ENCODE results near the gene GPC6. TPM values are rescaled to one million over a fixed set of nuclear protein-coding genes. Genes with fewer than 3 reads are reported as not detected.

Gene GPC6
- total RNA-seq, 6 donors from 2014 or later = 1.3 to 7.3 (median 3.4) TPM

DNA sequence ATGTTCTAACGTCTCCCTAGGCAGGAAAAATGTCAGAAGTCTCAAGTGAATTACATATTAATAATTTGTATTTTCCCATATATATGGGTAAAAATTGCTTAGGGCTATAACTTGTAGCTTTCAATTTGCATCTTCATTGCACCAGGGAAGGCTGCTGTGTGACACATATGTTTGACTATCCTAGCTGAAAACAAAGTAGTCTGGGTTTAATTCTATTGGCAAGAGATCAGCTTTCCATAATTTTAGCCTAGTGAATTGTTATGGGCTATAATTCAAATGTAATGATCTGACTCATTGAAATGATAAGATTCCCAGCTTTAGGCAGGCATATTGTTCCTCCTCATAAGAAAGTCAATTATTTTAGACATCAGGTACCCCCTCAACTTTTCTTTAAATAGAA lies 699.8 kb downstream of the GPC6 start:
- Histone ChIP-seq H3K27me3 (no peaks in the 10 kb centered on the region), H3K4me3 (no peak overlapping the region), H3K27ac (no peak overlapping the region), H3K4me1 (no peaks in the 10 kb centered on the region), H3K36me3 (no peaks in the 10 kb centered on the region), H3K9me3 (no peaks in the 10 kb centered on the region)
- 71 to 79% methylated on average over 1 of the region's 1 CpG for WGBS, 2 donors
- TF ChIP-seq POLR2AphosphoS5 (IDR thresholded peaks at IDR 0.05) = no peak
- TF ChIP-seq CTCF (IDR thresholded peaks at IDR 0.05) = no peak
- TF ChIP-seq POLR2A (IDR thresholded peaks at IDR 0.05) = no peak
- no peak for TF ChIP-seq EP300 (IDR thresholded peaks at IDR 0.05)
- DNase-seq = no peak
- ATAC-seq (ENCODE audit: low FRiP score in 2 of 2) = no peak

- H3K4me3 ChIP-seq = no peak overlapping the region
- ATAC-seq (ENCODE audit: low FRiP score in 2 of 2) (no peak), DNase-seq (no peak)
- H3K27ac ChIP-seq = no peak overlapping the region
- no peaks in the 10 kb centered on the region for H3K27me3 ChIP-seq
- WGBS, 2 donors = 59 to 69% methylated on average over 1 of the region's 1 CpG
- H3K36me3 ChIP-seq = no peaks in the 10 kb centered on the region
- no peaks in the 10 kb centered on the region for H3K4me1 ChIP-seq
- TF ChIP-seq CTCF (IDR thresholded peaks at IDR 0.05) = no peak
- no peak for TF ChIP-seq POLR2AphosphoS5 (IDR thresholded peaks at IDR 0.05)
- no peak for TF ChIP-seq EP300 (IDR thresholded peaks at IDR 0.05)
- TF ChIP-seq POLR2A (IDR thresholded peaks at IDR 0.05) = no peak
- no peaks in the 10 kb centered on the region for H3K9me3 ChIP-seq
These were observed 700.8 kb downstream of the GPC6 start for GRCh38 chr13:93927431-93927830.

GRCh38 chr13:93932901-93933300 lies 706.3 kb downstream of the GPC6 start:
- Histone ChIP-seq H3K4me3 (no peak overlapping the region), H3K4me1 (no peaks in the 10 kb centered on the region), H3K27ac (no peak overlapping the region), H3K27me3 (no peaks in the 10 kb centered on the region), H3K9me3 (no peaks in the 10 kb centered on the region), H3K36me3 (no peaks in the 10 kb centered on the region)
- TF ChIP-seq EP300 (IDR thresholded peaks at IDR 0.05) (no peak), CTCF (IDR thresholded peaks at IDR 0.05) (no peak), POLR2A (IDR thresholded peaks at IDR 0.05) (no peak), POLR2AphosphoS5 (IDR thresholded peaks at IDR 0.05) (no peak)
- DNase-seq (no peak), ATAC-seq (ENCODE audit: low FRiP score in 2 of 2) (no peak)
- WGBS, 2 donors = 87 to 92% methylated on average over 3 of the region's 3 CpGs

DNA sequence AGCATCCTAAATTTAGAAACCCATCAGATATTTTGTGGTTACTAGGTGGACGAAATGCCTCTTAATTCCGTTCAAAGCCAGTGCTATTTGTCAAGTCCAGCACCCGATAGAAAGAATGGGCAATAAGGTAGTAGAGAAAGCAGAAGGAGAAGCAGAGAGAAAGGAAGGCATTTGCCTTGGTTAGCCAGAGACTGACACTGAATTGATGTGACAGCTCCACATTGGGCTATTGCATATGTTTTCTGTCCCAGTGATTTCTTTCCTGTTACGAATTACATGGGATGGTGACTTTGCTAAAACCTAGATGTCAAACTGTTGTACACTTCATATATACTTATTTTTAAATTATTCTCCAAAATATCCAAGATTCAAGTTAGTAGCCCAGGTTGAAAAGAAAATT lies 710.3 kb downstream of the GPC6 start:
- ATAC-seq (ENCODE audit: low FRiP score in 2 of 2) (no peak), DNase-seq (no peak)
- no peaks in the 10 kb centered on the region for H3K36me3 ChIP-seq
- 83 to 89% methylated on average over 4 of the region's 4 CpGs for WGBS, 2 donors
- no peaks in the 10 kb centered on the region for H3K4me1 ChIP-seq
- H3K27me3 ChIP-seq = no peaks in the 10 kb centered on the region
- no peak for TF ChIP-seq POLR2AphosphoS5 (IDR thresholded peaks at IDR 0.05)
- H3K27ac ChIP-seq = no peak overlapping the region
- H3K4me3 ChIP-seq = no peak overlapping the region
- H3K9me3 ChIP-seq = no peaks in the 10 kb centered on the region

GRCh38 chr13:93941444-93941843 lies 714.8 kb downstream of the GPC6 start:
- Histone ChIP-seq H3K9me3 (no peaks in the 10 kb centered on the region), H3K27ac (no peak overlapping the region), H3K4me1 (no peaks in the 10 kb centered on the region), H3K4me3 (no peak overlapping the region), H3K27me3 (no peaks in the 10 kb centered on the region), H3K36me3 (no peaks in the 10 kb centered on the region)
- TF ChIP-seq CTCF (IDR thresholded peaks at IDR 0.05) (no peak), POLR2AphosphoS5 (IDR thresholded peaks at IDR 0.05) (no peak), POLR2A (IDR thresholded peaks at IDR 0.05) (no peak), EP300 (IDR thresholded peaks at IDR 0.05) (no peak)
- ATAC-seq (ENCODE audit: low FRiP score in 2 of 2) (no peak), DNase-seq (no peak)
- 52 to 65% methylated on average over 2 of the region's 2 CpGs for WGBS, 2 donors
